ENCODE measurements around the gene SCD. TPM values are rescaled to one million over a fixed set of nuclear protein-coding genes. Genes with fewer than 3 reads are reported as not detected.

Gene SCD
- total and polyA plus RNA-seq, 2 of the 13 experiments (the other 11 are each of a cell fraction or from before 2014, with no cell fraction given) = 492 to 512 TPM

DNA sequence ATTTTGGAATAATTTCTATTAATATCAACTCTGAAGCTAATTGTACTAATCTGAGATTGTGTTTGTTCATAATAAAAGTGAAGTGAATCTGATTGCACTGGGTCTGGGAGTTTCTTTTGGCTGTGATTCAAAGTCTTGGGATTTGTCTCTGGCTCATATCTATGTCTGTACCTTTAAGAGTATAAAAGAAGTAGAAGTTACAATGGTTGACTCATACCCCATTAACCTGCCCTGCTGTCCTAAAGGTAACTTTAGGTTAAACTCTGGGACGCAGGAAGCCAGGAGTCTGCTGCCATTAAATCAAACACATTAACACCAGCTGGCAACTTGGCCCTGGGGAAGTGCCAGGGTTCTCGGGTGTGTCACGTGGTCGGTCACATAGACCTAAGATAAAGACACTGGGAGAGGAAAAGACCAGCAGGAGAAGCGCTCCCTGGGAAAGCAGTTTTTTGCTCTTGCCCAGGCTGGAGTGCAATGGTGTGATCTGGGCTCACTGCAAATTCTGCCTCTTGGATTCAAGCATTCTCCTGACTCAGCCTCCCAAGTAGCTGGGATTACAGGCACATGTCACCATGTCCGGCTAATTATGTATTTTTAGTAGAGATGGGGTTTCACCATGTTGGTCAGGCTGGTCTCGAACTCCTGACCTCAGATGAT is 17.8 kb downstream of the SCD start:
- H3K9ac ChIP-seq (ENCODE audit: insufficient read depth, low read depth, low read length) = no peak overlapping the region
- in situ Hi-C loops (cut with HindIII; ENCODE audit: extremely low pct_ligation_motif_present, low pct_unique_long_range_greater_than_20kb) = no loop called here
- 43% methylated on average over 7 of the region's 7 CpGs for WGBS (ENCODE audit: low lambda C conversion rate)
- H2AFZ ChIP-seq (ENCODE audit: low read length) = no peak overlapping the region
- ChIA-PET POLR2A (interaction anchor here (1.2 to 7.2 kb wide), 4 partner anchors 9 to 24 kb away, joined by 5 to 107 read pairs (median 5); partner anchors contain the start of gene SCD), CTCF (ENCODE audit: low intra/inter-chr PET ratio, low total read pairs) (no interaction called here)
- intact Hi-C loops (cut with micrococcal nuclease; ENCODE audit: unreplicated experiment) = no loop called here
- DNase-seq (ENCODE audit: low spot score) (peak; percentile 72), ATAC-seq (peak; percentile 45), FAIRE-seq (no peak)
- no peaks in the 10 kb centered on the region for H3K27me3 ChIP-seq (ENCODE audit: control insufficient read depth in 1 of 2, insufficient read depth in 2 of 2, low read length in 2 of 2)
- H4K20me1 ChIP-seq (ENCODE audit: insufficient read depth, low read length) = peaks cover 24% of the 10 kb centered on the region
- H3K9me3 ChIP-seq (ENCODE audit: low read length) = no peaks in the 10 kb centered on the region
- peaks cover 3 to 16% of the 10 kb centered on the region in 2 experiments; a peak in 4 of 5 replicates for H3K36me3 ChIP-seq (replicated peaks in 1 of 2; ENCODE audit: control insufficient read depth in 1 of 2, insufficient read depth in 2 of 2, low read length in 2 of 2)
- H3K4me3 ChIP-seq (replicated peaks in 1 of 3; ENCODE audit: insufficient read depth in 1 of 3, low read depth in 2 of 3, low read length in 3 of 3) = no peak overlapping the region
- no peaks in the 10 kb centered on the region for H3K79me2 ChIP-seq (ENCODE audit: insufficient read depth, low read length)
- peaks cover 57% of the 10 kb centered on the region for H3K4me1 ChIP-seq (ENCODE audit: insufficient read depth, low read length)
- H3K27ac ChIP-seq (ENCODE audit: extremely low read length, insufficient read depth, low read length) = peak overlapping the region; percentile 63
- no TSS peak for BruUV-seq (replicated peaks)
- H3K4me2 ChIP-seq (ENCODE audit: low read depth, low read length) = no peak overlapping the region; the same call in 1 of the 2 replicates
- TF ChIP-seq ZNF460 (CRISPR knock-in tag; IDR thresholded peaks at IDR 0.05; ENCODE audit: borderline replicate concordance) = 0 out of 2 replicates have a peak, but pooled peaks have one; percentile 26
- TF ChIP-seq, protein P1, sequence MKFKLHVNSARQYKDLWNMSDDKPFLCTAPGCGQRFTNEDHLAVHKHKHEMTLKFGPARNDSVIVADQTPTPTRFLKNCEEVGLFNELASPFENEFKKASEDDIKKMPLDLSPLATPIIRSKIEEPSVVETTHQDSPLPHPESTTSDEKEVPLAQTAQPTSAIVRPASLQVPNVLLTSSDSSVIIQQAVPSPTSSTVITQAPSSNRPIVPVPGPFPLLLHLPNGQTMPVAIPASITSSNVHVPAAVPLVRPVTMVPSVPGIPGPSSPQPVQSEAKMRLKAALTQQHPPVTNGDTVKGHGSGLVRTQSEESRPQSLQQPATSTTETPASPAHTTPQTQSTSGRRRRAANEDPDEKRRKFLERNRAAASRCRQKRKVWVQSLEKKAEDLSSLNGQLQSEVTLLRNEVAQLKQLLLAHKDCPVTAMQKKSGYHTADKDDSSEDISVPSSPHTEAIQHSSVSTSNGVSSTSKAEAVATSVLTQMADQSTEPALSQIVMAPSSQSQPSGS (CRISPR knock-in tag; IDR thresholded peaks at IDR 0.05) = 0 out of 2 replicates have a peak, but pooled peaks have one; percentile 19
- TF ChIP-seq MEF2D (CRISPR knock-in tag; IDR thresholded peaks at IDR 0.05) = 0 out of 2 replicates have a peak, but pooled peaks have one; percentile 40
- TF ChIP-seq, protein P2, sequence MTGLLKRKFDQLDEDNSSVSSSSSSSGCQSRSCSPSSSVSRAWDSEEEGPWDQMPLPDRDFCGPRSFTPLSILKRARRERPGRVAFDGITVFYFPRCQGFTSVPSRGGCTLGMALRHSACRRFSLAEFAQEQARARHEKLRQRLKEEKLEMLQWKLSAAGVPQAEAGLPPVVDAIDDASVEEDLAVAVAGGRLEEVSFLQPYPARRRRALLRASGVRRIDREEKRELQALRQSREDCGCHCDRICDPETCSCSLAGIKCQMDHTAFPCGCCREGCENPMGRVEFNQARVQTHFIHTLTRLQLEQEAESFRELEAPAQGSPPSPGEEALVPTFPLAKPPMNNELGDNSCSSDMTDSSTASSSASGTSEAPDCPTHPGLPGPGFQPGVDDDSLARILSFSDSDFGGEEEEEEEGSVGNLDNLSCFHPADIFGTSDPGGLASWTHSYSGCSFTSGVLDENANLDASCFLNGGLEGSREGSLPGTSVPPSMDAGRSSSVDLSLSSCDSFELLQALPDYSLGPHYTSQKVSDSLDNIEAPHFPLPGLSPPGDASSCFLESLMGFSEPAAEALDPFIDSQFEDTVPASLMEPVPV (CRISPR knock-in tag; IDR thresholded peaks at IDR 0.05) = 0 out of 2 replicates have a peak, but pooled peaks have one; percentile 14
- no peak for TF ChIP-seq ZNF317 (CRISPR knock-in tag; IDR thresholded peaks at IDR 0.05)
- TF ChIP-seq REL (CRISPR knock-in tag; conservative IDR thresholded peaks at IDR 0.05) = 0 out of 2 replicates have a peak, but pooled peaks have one; percentile 22
- TF ChIP-seq ELF3 (CRISPR knock-in tag; IDR thresholded peaks at IDR 0.05) = no peak
- no peak for TF ChIP-seq DR1 (CRISPR knock-in tag; IDR thresholded peaks at IDR 0.05)
- TF ChIP-seq MIER2 (CRISPR knock-in tag; IDR thresholded peaks at IDR 0.05) = peak; percentile 29; the same call in 1 of the 2 replicates
- TF ChIP-seq FOSL2 (CRISPR knock-in tag; IDR thresholded peaks at IDR 0.05) = peak; percentile 47
- TF ChIP-seq, protein P3, sequence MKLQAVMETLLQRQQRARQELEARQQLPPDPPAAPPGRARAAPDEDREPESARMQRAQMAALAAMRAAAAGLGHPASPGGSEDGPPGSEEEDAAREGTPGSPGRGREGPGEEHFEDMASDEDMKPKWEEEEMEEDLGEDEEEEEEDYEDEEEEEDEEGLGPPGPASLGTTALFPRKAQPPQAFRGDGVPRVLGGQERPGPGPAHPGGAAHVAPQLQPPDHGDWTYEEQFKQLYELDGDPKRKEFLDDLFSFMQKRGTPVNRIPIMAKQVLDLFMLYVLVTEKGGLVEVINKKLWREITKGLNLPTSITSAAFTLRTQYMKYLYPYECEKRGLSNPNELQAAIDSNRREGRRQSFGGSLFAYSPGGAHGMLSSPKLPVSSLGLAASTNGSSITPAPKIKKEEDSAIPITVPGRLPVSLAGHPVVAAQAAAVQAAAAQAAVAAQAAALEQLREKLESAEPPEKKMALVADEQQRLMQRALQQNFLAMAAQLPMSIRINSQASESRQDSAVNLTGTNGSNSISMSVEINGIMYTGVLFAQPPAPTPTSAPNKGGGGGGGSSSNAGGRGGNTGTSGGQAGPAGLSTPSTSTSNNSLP (IDR thresholded peaks at IDR 0.05; ENCODE audit: low read depth, low read length) = peak; percentile 18; the same call in 1 of the 2 replicates
- no peak for TF ChIP-seq DMAP1 (CRISPR knock-in tag; IDR thresholded peaks at IDR 0.05)
- TF ChIP-seq ZNF83 (CRISPR knock-in tag; IDR thresholded peaks at IDR 0.05; ENCODE audit: borderline replicate concordance) = no peak
- TF ChIP-seq ZBTB1 (CRISPR knock-in tag; IDR thresholded peaks at IDR 0.05; ENCODE audit: borderline replicate concordance) = no peak
- peak; percentile 93 for TF ChIP-seq ZC3H13 (CRISPR knock-in tag; IDR thresholded peaks at IDR 0.05)
- TF ChIP-seq, protein P4, sequence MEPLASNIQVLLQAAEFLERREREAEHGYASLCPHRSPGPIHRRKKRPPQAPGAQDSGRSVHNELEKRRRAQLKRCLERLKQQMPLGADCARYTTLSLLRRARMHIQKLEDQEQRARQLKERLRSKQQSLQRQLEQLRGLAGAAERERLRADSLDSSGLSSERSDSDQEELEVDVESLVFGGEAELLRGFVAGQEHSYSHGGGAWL (CRISPR knock-in tag; IDR thresholded peaks at IDR 0.05) = 0 out of 2 replicates have a peak, but pooled peaks have one; percentile 29
